ENCODE measurements around the gene SMOC2.

SMOC2 gene

GRCh38 chr6:168616816-168617765, 176.1 kb downstream of the SMOC2 start:
- DNase-seq (ENCODE audit: insufficient read length, low spot score) = no peak
- FAIRE-seq = no peak

- no peak for DNase-seq (ENCODE audit: insufficient read length, low spot score)
- no peak for FAIRE-seq
These were observed 177.7 kb downstream of the SMOC2 start for GRCh38 chr6:168618546-168619315.

GRCh38 chr6:168619560-168620314, 178.8 kb downstream of the SMOC2 start:
- DNase-seq (ENCODE audit: insufficient read length, low spot score) (no peak), FAIRE-seq (no peak)

- DNase-seq (ENCODE audit: insufficient read length, low spot score) (no peak), FAIRE-seq (no peak)
These were observed 179.6 kb downstream of the SMOC2 start for GRCh38 chr6:168620578-168620977.

GRCh38 chr6:168623736-168624135, 182.8 kb downstream of the SMOC2 start:
- FAIRE-seq (no peak), DNase-seq (ENCODE audit: insufficient read length, low spot score) (no peak)

DNA sequence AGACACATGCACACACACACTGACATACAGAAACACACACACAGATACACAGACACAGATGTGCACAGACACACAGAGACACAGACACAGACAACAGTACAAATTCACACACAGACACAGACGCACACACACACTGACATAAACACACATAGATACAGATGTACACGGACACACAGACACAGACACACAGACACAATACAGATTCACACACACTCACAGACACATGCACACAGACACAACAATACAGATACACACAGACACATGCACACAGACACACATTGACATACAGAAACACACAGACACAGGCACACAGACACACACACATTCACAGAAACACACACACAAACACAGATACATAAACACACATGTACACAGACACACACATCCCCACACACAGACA, 183.6 kb downstream of the SMOC2 start:
- DNase-seq (ENCODE audit: insufficient read length, low spot score) = no peak
- no peak for FAIRE-seq

DNA sequence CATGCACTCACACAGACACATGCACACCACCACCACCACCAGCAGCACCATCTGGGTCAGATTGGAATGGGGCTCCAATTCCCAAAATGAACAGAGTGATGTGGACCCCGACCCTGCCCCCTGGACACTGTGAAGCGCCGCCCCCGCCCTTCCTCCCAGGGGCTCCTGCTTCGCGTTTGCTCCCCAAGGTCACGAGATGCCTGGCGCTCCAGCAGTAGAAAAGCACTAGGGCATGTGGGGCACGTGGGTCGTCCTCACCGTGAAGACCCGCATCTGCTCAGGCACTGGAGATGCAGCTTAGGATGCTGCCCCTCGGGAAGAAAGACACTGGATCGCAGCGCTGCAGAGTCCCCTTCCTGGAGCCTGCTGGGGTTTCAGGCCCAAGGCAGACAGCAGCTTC, 184.0 kb downstream of the SMOC2 start:
- DNase-seq (ENCODE audit: insufficient read length, low spot score) (no peak), FAIRE-seq (no peak)

GRCh38 chr6:168625602-168626001, 184.6 kb downstream of the SMOC2 start:
- DNase-seq (ENCODE audit: insufficient read length, low spot score) = no peak
- no peak for FAIRE-seq

DNA sequence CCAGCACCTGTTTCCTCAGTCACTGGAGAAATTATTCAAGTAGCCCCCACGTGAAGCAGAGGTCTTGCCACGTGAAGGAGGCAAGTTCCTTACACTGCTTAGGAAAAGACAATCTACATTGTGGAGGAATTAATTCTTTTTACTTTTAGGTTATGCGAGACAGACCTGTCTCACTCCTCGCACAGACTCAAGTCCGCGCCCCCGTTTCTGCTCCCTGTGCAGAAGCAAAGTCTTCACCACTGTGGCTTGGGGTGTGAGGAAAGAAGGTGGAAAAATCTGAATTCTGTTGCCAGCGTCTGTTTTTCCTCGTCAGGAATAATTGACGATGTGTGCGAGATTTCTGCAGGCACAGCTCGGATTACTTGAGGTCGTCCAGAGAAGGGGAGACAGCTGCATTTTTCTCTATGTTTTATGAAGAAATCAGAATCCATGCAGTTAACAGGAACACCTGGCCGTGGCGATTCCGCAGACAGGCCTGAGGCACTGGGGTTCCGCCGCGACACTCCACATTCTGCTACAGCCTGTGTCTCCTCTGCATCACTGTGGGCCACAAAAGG, 185.1 kb downstream of the SMOC2 start:
- no peak for FAIRE-seq
- DNase-seq (ENCODE audit: insufficient read length, low spot score) = no peak

DNA sequence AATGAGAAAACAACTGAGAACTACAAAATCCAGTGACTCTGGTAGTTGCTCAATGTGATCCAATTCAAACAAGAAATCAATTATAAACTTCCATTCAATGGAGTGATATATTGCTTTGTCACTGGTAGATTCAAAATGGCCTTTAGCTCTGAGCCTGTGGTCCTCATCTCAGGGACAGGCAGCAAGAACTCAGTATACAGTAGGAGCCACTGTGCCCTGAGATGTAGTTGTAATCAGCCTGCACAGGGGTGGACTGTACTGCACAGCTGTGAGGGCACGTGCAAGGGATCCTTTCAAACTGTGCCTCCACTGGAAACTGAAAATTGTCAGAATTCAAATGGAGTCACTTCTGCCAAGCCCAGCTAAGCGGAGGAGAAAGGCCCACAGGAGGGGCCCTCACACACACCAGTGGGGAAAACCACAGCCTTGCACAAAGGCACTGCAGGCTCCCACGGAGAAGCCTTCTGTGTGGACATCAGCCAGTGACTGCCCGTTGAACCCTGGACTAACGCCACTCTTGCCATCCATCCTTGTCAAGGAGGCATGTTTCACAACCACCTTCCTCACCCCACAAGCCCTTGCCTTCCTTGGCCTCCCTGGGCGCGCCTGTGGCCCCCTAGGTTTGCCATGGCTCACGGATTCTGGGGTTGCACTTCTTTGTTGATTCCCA, 186.7 kb downstream of the SMOC2 start:
- FAIRE-seq = no peak
- no peak for DNase-seq (ENCODE audit: insufficient read length, low spot score)

GRCh38 chr6:168628176-168628553, 187.2 kb downstream of the SMOC2 start:
- DNase-seq (ENCODE audit: insufficient read length, low spot score) (no peak), FAIRE-seq (no peak)

DNA sequence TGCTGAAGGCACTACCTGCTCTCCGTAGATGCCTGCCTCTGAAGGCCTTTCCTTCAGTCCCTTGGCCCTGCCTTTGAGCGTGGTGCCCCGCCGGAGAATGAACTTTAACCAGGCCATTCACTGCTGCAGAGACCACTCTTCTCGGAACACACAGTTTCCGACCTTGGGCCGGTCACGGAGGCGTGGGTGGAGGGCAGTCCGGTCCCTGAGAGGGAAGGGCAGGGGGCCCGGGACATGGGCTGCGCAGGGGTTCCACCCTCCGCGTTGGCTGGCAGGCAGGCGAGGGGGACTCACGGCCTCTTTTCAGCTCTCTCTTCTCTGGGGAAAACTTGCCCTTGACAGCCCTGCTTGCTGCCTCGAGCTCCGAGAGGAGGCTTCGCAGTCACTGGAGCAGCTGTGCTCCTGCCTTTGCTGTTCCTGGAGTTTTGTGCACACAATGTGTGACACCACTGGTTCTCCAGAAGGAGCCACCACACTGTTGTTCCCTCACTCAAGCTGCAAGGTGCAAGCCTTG, 187.8 kb downstream of the SMOC2 start:
- FAIRE-seq (no peak), DNase-seq (ENCODE audit: insufficient read length, low spot score) (no peak)

GRCh38 chr6:168631564-168631963, 190.6 kb downstream of the SMOC2 start:
- FAIRE-seq = no peak
- DNase-seq (ENCODE audit: insufficient read length, low spot score) = no peak

DNA sequence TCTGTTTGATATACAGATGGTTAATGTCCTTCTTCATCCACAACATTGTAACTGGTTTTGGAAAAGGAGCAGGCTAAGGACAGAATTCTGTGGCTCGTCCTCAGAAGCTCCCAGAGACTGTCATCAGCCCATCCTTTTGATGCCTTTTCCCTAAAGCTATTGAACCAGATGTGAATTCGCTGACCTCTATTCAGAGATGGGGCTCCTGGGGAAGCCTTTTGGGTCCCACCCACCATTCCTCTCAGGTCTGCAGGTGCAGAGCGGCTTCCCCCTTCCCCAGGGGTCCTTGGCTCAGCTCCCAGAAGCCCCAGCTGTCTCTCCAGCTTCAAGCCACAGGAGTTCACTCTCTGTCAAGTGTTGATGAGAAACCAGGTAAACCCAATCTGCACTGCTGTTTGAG, 191.7 kb downstream of the SMOC2 start:
- DNase-seq (ENCODE audit: insufficient read length, low spot score) (no peak), FAIRE-seq (no peak)

DNA sequence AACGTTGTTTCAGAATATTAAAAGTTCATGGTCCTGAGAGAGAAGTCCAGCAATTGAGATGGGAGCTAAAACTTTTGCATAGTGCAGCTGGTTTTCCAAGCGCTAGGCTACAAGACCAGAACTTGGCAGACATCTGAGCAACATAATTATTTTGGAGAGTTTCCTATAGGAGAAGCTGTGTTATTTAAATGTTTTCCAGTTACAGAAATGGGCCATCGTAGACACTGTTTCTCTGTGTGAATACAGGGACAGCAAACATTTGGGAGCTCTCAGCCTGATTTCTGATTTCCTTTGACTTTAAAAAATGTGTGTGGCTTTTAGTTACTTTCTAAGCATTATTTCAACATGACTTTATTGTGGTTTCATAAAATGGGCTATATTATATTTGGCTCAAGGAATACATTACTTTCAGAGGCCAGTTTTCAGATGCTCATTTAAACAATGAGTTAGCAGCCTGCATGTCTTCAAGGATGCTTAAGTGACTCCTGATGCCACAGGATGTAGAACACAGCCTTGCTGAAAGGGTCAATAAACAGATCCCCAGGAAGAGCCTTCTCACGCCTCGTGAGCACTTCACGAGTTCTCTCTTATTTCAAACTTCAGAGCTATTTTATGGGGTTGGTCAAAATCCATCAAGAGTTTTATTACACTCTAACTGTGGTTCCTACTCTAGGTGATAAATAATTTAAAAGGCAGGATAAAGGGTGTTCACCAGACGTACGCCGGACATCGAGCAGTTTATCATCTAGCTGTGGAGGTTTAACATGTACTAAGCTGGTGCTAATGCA, 193.8 kb downstream of the SMOC2 start:
- DNase-seq (ENCODE audit: insufficient read length, low spot score) = no peak
- FAIRE-seq = no peak

- DNase-seq (ENCODE audit: insufficient read length, low spot score) (no peak), FAIRE-seq (no peak)
These were observed 195.4 kb downstream of the SMOC2 start for GRCh38 chr6:168636147-168637004.

GRCh38 chr6:168637834-168638233, 196.8 kb downstream of the SMOC2 start:
- FAIRE-seq (no peak), DNase-seq (ENCODE audit: insufficient read length, low spot score) (no peak)

GRCh38 chr6:168638468-168639271, 197.7 kb downstream of the SMOC2 start:
- FAIRE-seq = no peak
- DNase-seq (ENCODE audit: insufficient read length, low spot score) = no peak

Data from GM19239 (cell line).